ENCODE measurements around the gene RSRC1. TPM values are rescaled to one million over a fixed set of nuclear protein-coding genes. Genes with fewer than 3 reads are reported as not detected.

Gene RSRC1
- total and polyA plus RNA-seq, 9 donors, result 20.6 to 41.2 (median 22.2) TPM

- no peak overlapping the region for H3K27ac ChIP-seq (ENCODE audit: low read length)
- no peak overlapping the region for H3K4me3 ChIP-seq (ENCODE audit: low read length)
- WGBS (ENCODE audit: insufficient coverage), result no CpG with 5 or more reads among the region's 1 CpG
Measured at GRCh38 chr3:158574646-158575045, 464.8 kb downstream of the RSRC1 start.

GRCh38 chr3:158590223-158590622 is 480.3 kb downstream of the RSRC1 start:
- H3K4me3 ChIP-seq (ENCODE audit: low read length), result no peak overlapping the region

More at GRCh38 chr3:158574646-158575045, 464.8 kb downstream of the RSRC1 start:
- DNase-seq, result no peak
- Histone ChIP-seq H3K9me3 (replicated peaks; ENCODE audit: control insufficient read depth, low read depth, low read length) (no peaks in the 10 kb centered on the region), H3K27me3 (ENCODE audit: control insufficient read depth, insufficient read depth, low read length) (no peaks in the 10 kb centered on the region), H3K4me1 (ENCODE audit: control insufficient read depth, insufficient read depth, low read length) (peaks cover 4% of the 10 kb centered on the region), H3K36me3 (ENCODE audit: control insufficient read depth, insufficient read depth, low read length) (no peaks in the 10 kb centered on the region)

More at GRCh38 chr3:158590223-158590622, 480.3 kb downstream of the RSRC1 start:
- Histone ChIP-seq H3K4me1 (ENCODE audit: control insufficient read depth, insufficient read depth, low read length) (no peaks in the 10 kb centered on the region), H3K9me3 (replicated peaks; ENCODE audit: control insufficient read depth, low read depth, low read length) (no peaks in the 10 kb centered on the region), H3K36me3 (ENCODE audit: control insufficient read depth, insufficient read depth, low read length) (no peaks in the 10 kb centered on the region), H3K27ac (ENCODE audit: low read length) (no peak overlapping the region), H3K27me3 (ENCODE audit: control insufficient read depth, insufficient read depth, low read length) (no peaks in the 10 kb centered on the region)
- no peak for DNase-seq

Other genes starting within 250 kb of the RSRC1 start
- gene SHOX2, start 3.7 kb upstream of the RSRC1 start, total RNA-seq, result 14.3 TPM
- gene SHOX2, start 3.7 kb upstream of the RSRC1 start, polyA plus RNA-seq (ENCODE audit: insufficient read depth in 1 of 8, insufficient read length in 8 of 8, low replicate concordance in 1 of 8), result 10 to 100 TPM; 10.1 to 22.6 (median 14.6) TPM

All from muscle of leg (tissue), 11 donors.